Stimulated activated CD8-positive, alpha-beta memory T cell treated with anti-CD3 and anti-CD28 coated beads, Interleukin-15, amount 100 ng/mL, for 24 hours (primary cell): Measurements from ENCODE around the gene EGLN2.
"Not testable (repeated sequence)": the region's sequence is repeated elsewhere in the genome, so short reads cannot be mapped to it uniquely, and the experiment has no call there.

Source experiments
- DNase-seq: peaks from one replicate; pipeline ENCODE4 v3.0.0-alpha.2; 2020; ENCODE audit warnings: low read depth

EGLN2 gene

GRCh38 chr19:40846722-40847121 lies 47.7 kb downstream of the EGLN2 start:
- DNase-seq: not testable (repeated sequence)

- DNase-seq: not testable (repeated sequence)
Measured at GRCh38 chr19:40850277-40850676, 51.3 kb downstream of the EGLN2 start, which contains the start of gene CYP2A6. CYP2A6 (minus strand) TSS chr19:40850447; CDS start chr19:40850426, 21 bp downstream.

- not testable (repeated sequence) for DNase-seq
Measured at GRCh38 chr19:40852467-40853152, 53.6 kb downstream of the EGLN2 start.
